ENCODE data around the gene NUDT17.

The NUDT17 gene

GRCh38 chr1:145849356-145850160 is 4.1 kb downstream of the NUDT17 start:
- no peak for DNase-seq

DNA sequence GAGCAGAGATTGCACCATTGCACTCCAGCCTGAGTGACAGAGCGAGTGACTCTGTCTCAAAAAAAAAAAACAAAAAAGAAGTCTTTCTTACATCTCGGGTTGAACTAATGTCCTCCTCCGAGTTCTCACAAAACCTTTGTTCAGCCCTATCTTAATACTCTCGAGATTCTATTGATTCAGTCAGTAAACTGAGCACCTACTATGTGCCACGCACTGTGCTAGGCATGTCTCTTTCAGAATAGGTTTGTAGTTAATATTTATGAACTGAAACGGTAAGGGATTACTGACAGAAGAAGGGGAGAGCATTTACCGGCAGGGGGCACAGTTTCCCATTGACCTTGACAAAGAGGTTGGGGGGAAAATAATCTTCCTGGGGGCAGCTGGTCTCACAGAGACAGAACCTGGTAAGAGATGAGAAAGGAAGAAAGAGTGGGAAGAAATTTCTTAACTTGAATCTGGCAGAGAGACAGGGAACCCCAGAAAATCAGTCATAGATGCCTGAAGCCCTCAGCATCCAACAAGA is 10.1 kb downstream of the NUDT17 start:
- DNase-seq: no peak

- no peak for DNase-seq
Observed at GRCh38 chr1:145857170-145857569, 11.7 kb downstream of the NUDT17 start.

- no peak for DNase-seq
Observed at GRCh38 chr1:145858238-145858900, 12.9 kb downstream of the NUDT17 start.

DNA sequence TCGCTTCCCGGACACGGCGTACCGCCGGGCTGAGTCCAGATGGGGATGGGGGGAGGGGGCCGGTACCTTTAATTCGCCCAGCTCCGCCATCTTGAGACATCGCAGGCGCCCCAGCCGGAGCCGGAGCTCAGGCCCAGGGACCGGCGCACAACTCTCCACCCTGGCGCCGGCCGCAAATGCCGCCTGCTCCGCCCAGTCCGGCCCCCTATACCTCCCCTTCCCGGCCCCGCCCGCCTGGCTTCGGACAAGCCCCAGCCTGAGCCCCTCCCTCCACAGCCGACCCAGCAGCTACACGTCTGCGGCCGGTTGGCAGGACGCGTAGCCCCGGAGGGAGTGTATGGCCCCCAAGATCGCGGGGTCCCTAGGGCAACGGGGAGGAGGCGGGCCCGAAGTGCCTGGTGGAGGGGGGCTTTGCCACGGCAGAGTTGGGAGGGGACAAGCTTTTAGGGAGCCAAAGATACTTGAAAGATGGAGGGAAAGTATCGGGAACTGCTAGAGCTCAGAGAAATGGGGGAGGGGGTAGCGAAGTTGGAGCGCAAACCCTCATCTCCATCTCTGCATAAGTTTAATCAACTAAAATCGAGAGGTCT is 13.6 kb downstream of the NUDT17 start, which contains the start of gene PIAS3:
Gene PIAS3 (minus strand): TSS at position 181 of the 590 bp plus-strand sequence. CDS start 91 bp downstream, at position 90.
- DNase-seq: peak; percentile 91

GRCh38 chr1:145859491-145860023 is 14.1 kb downstream of the NUDT17 start:
- DNase-seq: peak; percentile 86

- DNase-seq: no peak
Observed at GRCh38 chr1:145863282-145864018, 18.0 kb downstream of the NUDT17 start.

DNA sequence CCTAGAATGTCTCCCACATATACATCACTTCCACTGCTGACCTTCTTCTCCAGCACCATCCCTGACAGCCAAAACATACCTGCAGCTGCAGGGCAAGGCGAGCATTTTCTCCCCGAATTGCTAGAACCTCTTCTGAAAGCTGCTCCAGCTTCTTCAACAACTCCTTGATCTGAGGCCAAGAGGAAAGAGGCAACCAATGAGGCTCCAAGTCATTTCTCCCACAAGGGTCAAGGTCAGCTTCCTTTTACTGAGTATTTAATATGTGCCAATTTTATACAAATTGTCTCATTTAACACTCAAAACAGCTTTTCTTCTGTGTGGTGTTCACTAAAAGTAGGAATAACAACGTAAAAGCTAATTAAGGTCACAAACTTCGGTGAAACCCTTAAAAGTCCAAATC is 22.8 kb downstream of the NUDT17 start:
- no peak for DNase-seq

DNA sequence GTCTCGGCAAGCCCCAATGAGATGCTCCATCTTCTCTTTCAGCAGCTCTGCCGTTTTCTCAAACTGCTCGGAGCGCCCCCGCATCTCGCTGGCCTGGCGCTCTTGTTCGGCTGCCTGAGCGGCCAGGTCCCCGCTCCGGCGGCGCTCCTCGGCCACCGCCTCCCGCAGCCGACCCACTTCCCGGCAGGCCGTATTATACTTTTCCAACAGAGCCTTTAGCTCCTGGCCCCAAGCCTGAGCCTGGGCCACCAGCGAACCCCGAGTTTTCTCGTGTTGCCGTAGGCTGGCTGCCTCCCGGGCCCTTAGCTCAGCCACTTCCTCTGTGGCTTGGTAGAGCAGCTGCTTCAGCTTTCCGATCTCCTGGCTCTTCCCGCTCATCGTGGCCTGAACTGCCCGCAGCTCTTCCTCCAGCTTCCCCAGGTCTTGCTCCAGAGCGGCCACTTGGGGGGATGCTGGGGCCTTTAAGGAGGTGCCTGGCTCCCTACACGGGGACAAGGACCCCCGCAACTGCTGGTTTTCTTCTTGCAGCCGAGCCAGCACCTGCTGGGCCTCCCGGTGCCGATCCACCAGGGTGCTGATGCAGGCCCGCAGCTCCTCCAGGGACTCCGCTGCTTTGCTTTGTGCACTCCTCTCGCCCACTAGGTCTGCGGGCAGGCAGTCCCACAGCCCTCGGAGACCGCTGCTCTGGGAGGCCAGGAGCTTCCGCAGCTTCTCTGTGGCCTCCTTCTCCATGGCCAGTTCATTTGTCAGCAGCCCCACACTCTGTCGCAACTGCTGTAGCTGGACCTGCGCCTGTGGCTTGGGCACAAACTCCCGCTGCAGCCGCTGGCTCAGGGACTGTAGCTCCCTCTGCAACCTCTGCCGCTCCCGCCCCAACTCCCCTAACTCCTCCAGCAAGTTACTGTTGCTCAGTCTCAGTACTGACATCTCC is 26.8 kb downstream of the NUDT17 start:
- no peak for DNase-seq

DNA sequence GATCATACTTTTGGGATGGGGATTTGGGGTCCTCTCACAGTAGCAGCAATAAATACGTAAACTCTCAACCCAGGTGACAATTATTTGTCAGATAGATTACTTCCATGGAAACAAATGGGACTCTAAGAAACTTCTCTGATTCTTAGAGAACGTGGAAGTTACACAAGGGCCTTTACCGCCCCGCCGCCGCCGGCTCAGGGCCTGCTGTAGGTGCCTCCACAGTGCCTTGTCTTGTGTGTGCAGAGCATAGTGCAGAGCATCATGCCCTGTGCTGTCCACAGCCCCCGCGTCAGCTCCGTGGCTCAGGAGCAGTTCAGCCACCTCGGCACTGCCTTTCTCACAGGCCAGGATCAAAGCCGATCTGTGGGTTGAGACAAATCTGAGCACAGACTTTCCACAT is 29.2 kb downstream of the NUDT17 start:
- DNase-seq: no peak

GRCh38 chr1:145877923-145878486 is 32.6 kb downstream of the NUDT17 start:
- no peak for DNase-seq

GRCh38 chr1:145878724-145879123 is 33.3 kb downstream of the NUDT17 start:
- DNase-seq: no peak

DNA sequence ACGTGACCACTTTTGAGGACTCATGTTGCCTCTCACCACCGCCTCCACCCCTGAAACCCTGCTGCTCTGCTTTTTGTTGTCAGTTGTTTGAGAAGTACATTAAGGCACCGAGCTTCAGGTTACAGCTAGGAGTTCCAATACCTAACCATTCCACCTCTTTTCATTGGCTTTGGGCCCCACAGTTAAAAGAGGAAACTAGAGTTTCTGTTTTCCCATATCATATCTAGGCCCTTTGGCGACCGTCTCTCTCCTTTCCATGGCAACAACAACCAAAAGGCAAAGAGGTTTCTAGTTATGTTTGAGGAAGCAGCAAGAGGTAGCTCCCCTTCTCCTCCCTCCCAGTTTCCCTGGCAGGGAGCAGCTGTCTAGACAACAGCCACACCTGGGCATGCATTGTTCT is 34.3 kb downstream of the NUDT17 start:
- peak; percentile 84 for DNase-seq

DNA sequence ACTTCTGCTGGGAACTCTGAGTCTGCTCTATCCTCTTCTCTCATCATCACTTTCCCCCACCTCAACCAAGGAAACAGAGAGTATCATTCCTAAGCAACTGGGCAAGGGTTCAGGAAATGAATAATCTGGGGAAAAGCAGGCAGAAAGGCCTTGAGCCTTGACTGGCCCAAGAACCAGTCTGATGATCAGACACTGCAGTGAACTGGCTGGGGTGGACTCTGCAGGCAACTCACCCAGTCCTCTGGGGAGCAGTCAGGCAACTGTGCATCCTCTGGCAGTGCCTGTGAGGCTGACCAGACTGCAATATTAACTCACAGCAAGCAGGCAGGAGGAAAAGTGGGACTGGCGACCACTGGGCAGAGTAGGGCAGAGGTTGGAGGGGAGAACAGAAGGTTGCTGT is 39.2 kb downstream of the NUDT17 start:
- no peak for DNase-seq

DNA sequence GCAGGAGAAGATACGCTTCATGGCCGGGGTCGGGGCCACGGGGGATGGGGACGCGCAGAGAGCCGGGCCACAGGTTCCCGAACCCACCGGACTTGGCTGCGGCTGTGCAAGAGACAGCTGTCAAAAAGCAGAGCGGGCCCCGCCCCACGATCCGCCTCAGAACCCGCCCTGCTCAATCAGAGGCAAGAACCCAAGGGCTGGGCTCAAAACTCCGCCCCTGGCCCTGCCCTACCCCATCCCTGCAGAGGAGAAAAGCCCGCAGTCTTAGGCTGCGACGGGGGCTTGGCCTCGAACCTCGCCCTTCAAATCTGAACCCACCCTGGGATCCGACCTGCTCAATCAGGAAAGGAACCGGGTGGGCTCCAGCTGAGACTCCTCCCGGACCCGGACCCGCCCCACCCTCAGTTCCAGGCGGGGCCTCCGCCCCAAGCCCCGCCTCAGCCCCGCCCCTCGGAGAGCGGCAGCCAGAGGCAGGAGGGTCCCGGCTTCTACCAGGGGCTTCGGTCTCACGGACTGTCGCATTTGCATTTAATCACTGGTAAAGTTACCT is 40.4 kb downstream of the NUDT17 start, which contains the start of gene ANKRD35:
Gene ANKRD35 (minus strand): TSS at position 129 of the 550 bp plus-strand sequence. CDS start 108 bp downstream, at position 21.
- DNase-seq: peak; percentile 78

- DNase-seq: no peak
Observed at GRCh38 chr1:145886390-145886789, 41.0 kb downstream of the NUDT17 start.

GRCh38 chr1:145886816-145887215 is 41.4 kb downstream of the NUDT17 start:
- no peak for DNase-seq

- no peak for DNase-seq
Observed at GRCh38 chr1:145887631-145888030, 42.2 kb downstream of the NUDT17 start.

- DNase-seq: no peak
Observed at GRCh38 chr1:145889722-145890121, 44.3 kb downstream of the NUDT17 start.

GRCh38 chr1:145891143-145891542 is 45.7 kb downstream of the NUDT17 start:
- DNase-seq: no peak

All from NCI-H774 (cell line).